Activated naive CD4-positive, alpha-beta T cell treated with anti-CD3 and anti-CD28 coated beads, Interleukin-2, amount 50 U/mL, for 24 hours (primary cell): ENCODE measurements around the gene B3GNT9.

Experiments used
- H3K27ac Mint-ChIP-seq: one replicate; pipeline ENCODE4 v1.8.0; 2021; ENCODE audit warnings: mild to moderate bottlenecking, mixed read lengths
- H3K27me3 Mint-ChIP-seq: one replicate; pipeline ENCODE4 v1.8.0; 2021; ENCODE audit warnings: mixed read lengths
- H3K36me3 Mint-ChIP-seq: one replicate; pipeline ENCODE4 v1.8.0; 2021; ENCODE audit warnings: mixed read lengths
- H3K4me1 Mint-ChIP-seq: one replicate; pipeline ENCODE4 v1.8.0; 2021; ENCODE audit warnings: mixed read lengths
- H3K4me3 Mint-ChIP-seq: one replicate; pipeline ENCODE4 v1.8.0; 2021; ENCODE audit warnings: mild to moderate bottlenecking, mixed read lengths
- H3K9me3 Mint-ChIP-seq: one replicate; pipeline ENCODE4 v1.8.0; 2021; ENCODE audit warnings: mixed read lengths

Gene B3GNT9

GRCh38 chr16:67179421-67180080 is 28.8 kb upstream of the B3GNT9 start:
- Mint-ChIP-seq H3K27me3 (peaks cover 14% of the 10 kb centered on the region), H3K36me3 (no peaks in the 10 kb centered on the region), H3K4me1 (peaks cover 11% of the 10 kb centered on the region), H3K4me3 (no peak overlapping the region), H3K9me3 (no peaks in the 10 kb centered on the region), H3K27ac (no peak overlapping the region)

- Mint-ChIP-seq H3K4me3 (peak overlapping the region; percentile 57), H3K4me1 (peaks cover 22% of the 10 kb centered on the region), H3K9me3 (no peaks in the 10 kb centered on the region), H3K27ac (no peak overlapping the region), H3K27me3 (peaks cover 22% of the 10 kb centered on the region), H3K36me3 (no peaks in the 10 kb centered on the region)
Observed at GRCh38 chr16:67177743-67178699, 27.2 kb upstream of the B3GNT9 start.

GRCh38 chr16:67176662-67177061 is 25.9 kb upstream of the B3GNT9 start:
- Mint-ChIP-seq H3K4me3 (no peak overlapping the region), H3K27ac (no peak overlapping the region), H3K36me3 (no peaks in the 10 kb centered on the region), H3K9me3 (no peaks in the 10 kb centered on the region), H3K4me1 (peaks cover 23% of the 10 kb centered on the region), H3K27me3 (peaks cover 26% of the 10 kb centered on the region)

- Mint-ChIP-seq H3K36me3 (no peaks in the 10 kb centered on the region), H3K27me3 (peaks cover 39% of the 10 kb centered on the region), H3K27ac (no peak overlapping the region), H3K9me3 (no peaks in the 10 kb centered on the region), H3K4me1 (peaks cover 27% of the 10 kb centered on the region), H3K4me3 (no peak overlapping the region)
Observed at GRCh38 chr16:67174706-67175231, 24.0 kb upstream of the B3GNT9 start.

- no peaks in the 10 kb centered on the region for H3K9me3 Mint-ChIP-seq
- H3K27ac Mint-ChIP-seq: no peak overlapping the region
- H3K4me1 Mint-ChIP-seq: peaks cover 29% of the 10 kb centered on the region
- no peaks in the 10 kb centered on the region for H3K36me3 Mint-ChIP-seq
- H3K27me3 Mint-ChIP-seq: peaks cover 41% of the 10 kb centered on the region
- peak overlapping the region; percentile 93 for H3K4me3 Mint-ChIP-seq
Observed at GRCh38 chr16:67173808-67174705, 23.3 kb upstream of the B3GNT9 start.

- H3K27me3 Mint-ChIP-seq: peaks cover 39% of the 10 kb centered on the region
- H3K36me3 Mint-ChIP-seq: no peaks in the 10 kb centered on the region
- peaks cover 26% of the 10 kb centered on the region for H3K4me1 Mint-ChIP-seq
- peak overlapping the region; percentile 93 for H3K4me3 Mint-ChIP-seq
- H3K9me3 Mint-ChIP-seq: no peaks in the 10 kb centered on the region
- peak overlapping the region; percentile 62 for H3K27ac Mint-ChIP-seq
Observed at GRCh38 chr16:67173323-67173722, 22.5 kb upstream of the B3GNT9 start.

- no peaks in the 10 kb centered on the region for H3K36me3 Mint-ChIP-seq
- H3K27me3 Mint-ChIP-seq: peaks cover 40% of the 10 kb centered on the region
- H3K9me3 Mint-ChIP-seq: no peaks in the 10 kb centered on the region
- peak overlapping the region; percentile 32 for H3K27ac Mint-ChIP-seq
- peaks cover 24% of the 10 kb centered on the region for H3K4me1 Mint-ChIP-seq
- H3K4me3 Mint-ChIP-seq: peak overlapping the region; percentile 36
Observed at GRCh38 chr16:67170949-67171649, 20.3 kb upstream of the B3GNT9 start.

- Mint-ChIP-seq H3K9me3 (no peaks in the 10 kb centered on the region), H3K27me3 (peaks cover 41% of the 10 kb centered on the region), H3K4me3 (peak within 1 kb of the TSS; percentile 71), H3K36me3 (no peaks in the 10 kb centered on the region), H3K27ac (peak within 1 kb of the TSS; percentile 32), H3K4me1 (peaks cover 24% of the 10 kb centered on the region)
Observed at GRCh38 chr16:67170168-67170948, 19.6 kb upstream of the B3GNT9 start, which contains the start of gene NOL3. TSS of gene NOL3 (plus strand) at chr16:67170538.

- Mint-ChIP-seq H3K4me1 (peaks cover 29% of the 10 kb centered on the region), H3K27ac (no peak overlapping the region), H3K27me3 (peaks cover 46% of the 10 kb centered on the region), H3K9me3 (no peaks in the 10 kb centered on the region), H3K36me3 (no peaks in the 10 kb centered on the region), H3K4me3 (peak overlapping the region; percentile 71)
Observed at GRCh38 chr16:67169642-67170167, 18.9 kb upstream of the B3GNT9 start.

GRCh38 chr16:67169011-67169451 is 18.2 kb upstream of the B3GNT9 start:
- no peaks in the 10 kb centered on the region for H3K36me3 Mint-ChIP-seq
- H3K9me3 Mint-ChIP-seq: no peaks in the 10 kb centered on the region
- peaks cover 46% of the 10 kb centered on the region for H3K27me3 Mint-ChIP-seq
- H3K4me1 Mint-ChIP-seq: peaks cover 28% of the 10 kb centered on the region
- H3K27ac Mint-ChIP-seq: no peak overlapping the region
- peak overlapping the region; percentile 26 for H3K4me3 Mint-ChIP-seq

GRCh38 chr16:67167588-67167987 is 16.8 kb upstream of the B3GNT9 start:
- H3K4me3 Mint-ChIP-seq: no peak overlapping the region
- no peak overlapping the region for H3K27ac Mint-ChIP-seq
- peaks cover 37% of the 10 kb centered on the region for H3K27me3 Mint-ChIP-seq
- H3K36me3 Mint-ChIP-seq: no peaks in the 10 kb centered on the region
- H3K9me3 Mint-ChIP-seq: no peaks in the 10 kb centered on the region
- peaks cover 18% of the 10 kb centered on the region for H3K4me1 Mint-ChIP-seq

GRCh38 chr16:67166598-67167168 is 15.9 kb upstream of the B3GNT9 start:
- Mint-ChIP-seq H3K9me3 (no peaks in the 10 kb centered on the region), H3K36me3 (no peaks in the 10 kb centered on the region), H3K27ac (no peak overlapping the region), H3K4me3 (no peak overlapping the region), H3K27me3 (peaks cover 40% of the 10 kb centered on the region), H3K4me1 (peaks cover 24% of the 10 kb centered on the region)

GRCh38 chr16:67166110-67166547 is 15.3 kb upstream of the B3GNT9 start:
- H3K27ac Mint-ChIP-seq: no peak overlapping the region
- peaks cover 35% of the 10 kb centered on the region for H3K27me3 Mint-ChIP-seq
- H3K4me3 Mint-ChIP-seq: no peak overlapping the region
- H3K36me3 Mint-ChIP-seq: no peaks in the 10 kb centered on the region
- peaks cover 25% of the 10 kb centered on the region for H3K4me1 Mint-ChIP-seq
- H3K9me3 Mint-ChIP-seq: no peaks in the 10 kb centered on the region
